HG02973 (cell line): Measurements from ENCODE around the gene SEC61A1.
A peak's percentile ranks its signal among the peaks of the same experiment; 100 is the strongest.

Source experiments
- ATAC-seq: cut with Tn5 transposase; IDR thresholded peaks from one replicate; pipeline ENCODE4 v1.9.1; 2021; ENCODE audit warnings: moderate library complexity; ENCODE audit not compliant: unreplicated experiment

Gene SEC61A1

GRCh38 chr3:128051837-128052594 is at the start of gene SEC61A1:
Gene SEC61A1, plus strand, starts transcription at chr3:128052437. Its CDS starts 116 bp downstream, at chr3:128052553.
- peak; percentile 91 for ATAC-seq

- ATAC-seq, result no peak
These were observed 47.6 kb upstream of the SEC61A1 start for GRCh38 chr3:128004661-128005060.

GRCh38 chr3:128006061-128007032 is 45.9 kb upstream of the SEC61A1 start:
- ATAC-seq, result no peak

GRCh38 chr3:128007033-128007424 is 45.2 kb upstream of the SEC61A1 start:
- no peak for ATAC-seq

- ATAC-seq, result no peak
These were observed 42.0 kb upstream of the SEC61A1 start for GRCh38 chr3:128009952-128010846.

- no peak for ATAC-seq
These were observed 41.1 kb upstream of the SEC61A1 start for GRCh38 chr3:128011140-128011539.

GRCh38 chr3:128012050-128012449 is 40.2 kb upstream of the SEC61A1 start:
- ATAC-seq, result no peak

GRCh38 chr3:128014548-128014947 is 37.7 kb upstream of the SEC61A1 start:
- ATAC-seq, result no peak

- no peak for ATAC-seq
These were observed 35.7 kb upstream of the SEC61A1 start for GRCh38 chr3:128016502-128016901.

- no peak for ATAC-seq
These were observed 30.4 kb upstream of the SEC61A1 start for GRCh38 chr3:128021768-128022372.

GRCh38 chr3:128033102-128033501 is 19.1 kb upstream of the SEC61A1 start:
- ATAC-seq, result no peak

- ATAC-seq, result no peak
These were observed 16.1 kb upstream of the SEC61A1 start for GRCh38 chr3:128036119-128036518.

- no peak for ATAC-seq
These were observed 12.2 kb upstream of the SEC61A1 start for GRCh38 chr3:128040041-128040440.

- no peak for ATAC-seq
These were observed 11.6 kb upstream of the SEC61A1 start for GRCh38 chr3:128040660-128041059.

- ATAC-seq, result no peak
These were observed 10.9 kb upstream of the SEC61A1 start for GRCh38 chr3:128041344-128041743.

- ATAC-seq, result no peak
These were observed 1.6 kb upstream of the SEC61A1 start for GRCh38 chr3:128050597-128050996.

- ATAC-seq, result no peak
These were observed 789 bp upstream of the SEC61A1 start for GRCh38 chr3:128051459-128051836.

GRCh38 chr3:128052595-128053351 is 536 bp downstream of the SEC61A1 start:
- no peak for ATAC-seq

- ATAC-seq, result no peak
These were observed 1.4 kb downstream of the SEC61A1 start for GRCh38 chr3:128053614-128054013.

- ATAC-seq, result no peak
These were observed 2.1 kb downstream of the SEC61A1 start for GRCh38 chr3:128054367-128054766.
